ENCODE results near the gene PNPLA8.

DNA sequence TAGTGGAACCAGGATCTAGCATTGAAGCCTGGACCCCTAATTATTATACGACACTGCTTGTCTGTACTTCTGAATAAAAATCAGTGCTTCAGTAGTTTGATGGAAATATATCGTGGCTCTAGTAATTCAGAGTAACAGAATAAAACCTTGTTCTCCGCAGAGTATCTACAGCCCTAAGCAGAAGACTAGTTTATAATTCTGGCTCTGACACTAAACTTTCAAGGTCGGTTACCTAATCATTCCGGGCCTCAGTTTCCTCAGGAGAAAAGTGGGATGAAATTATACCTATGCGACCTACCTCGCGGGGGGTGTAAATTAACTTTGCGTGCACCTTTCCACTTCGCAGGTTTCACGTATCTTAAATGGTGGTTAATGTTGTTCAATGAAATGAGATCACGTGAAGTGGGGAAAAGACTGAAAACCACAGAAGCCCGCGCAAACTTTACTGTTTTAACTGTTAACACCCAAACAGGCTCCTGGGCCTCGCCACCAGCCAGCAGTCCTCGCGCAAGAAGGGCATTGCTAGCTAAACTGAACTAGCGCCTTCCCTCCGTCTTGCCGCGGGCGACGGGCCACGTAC is 43.0 kb upstream of the PNPLA8 start:
- TF ChIP-seq, protein P1, sequence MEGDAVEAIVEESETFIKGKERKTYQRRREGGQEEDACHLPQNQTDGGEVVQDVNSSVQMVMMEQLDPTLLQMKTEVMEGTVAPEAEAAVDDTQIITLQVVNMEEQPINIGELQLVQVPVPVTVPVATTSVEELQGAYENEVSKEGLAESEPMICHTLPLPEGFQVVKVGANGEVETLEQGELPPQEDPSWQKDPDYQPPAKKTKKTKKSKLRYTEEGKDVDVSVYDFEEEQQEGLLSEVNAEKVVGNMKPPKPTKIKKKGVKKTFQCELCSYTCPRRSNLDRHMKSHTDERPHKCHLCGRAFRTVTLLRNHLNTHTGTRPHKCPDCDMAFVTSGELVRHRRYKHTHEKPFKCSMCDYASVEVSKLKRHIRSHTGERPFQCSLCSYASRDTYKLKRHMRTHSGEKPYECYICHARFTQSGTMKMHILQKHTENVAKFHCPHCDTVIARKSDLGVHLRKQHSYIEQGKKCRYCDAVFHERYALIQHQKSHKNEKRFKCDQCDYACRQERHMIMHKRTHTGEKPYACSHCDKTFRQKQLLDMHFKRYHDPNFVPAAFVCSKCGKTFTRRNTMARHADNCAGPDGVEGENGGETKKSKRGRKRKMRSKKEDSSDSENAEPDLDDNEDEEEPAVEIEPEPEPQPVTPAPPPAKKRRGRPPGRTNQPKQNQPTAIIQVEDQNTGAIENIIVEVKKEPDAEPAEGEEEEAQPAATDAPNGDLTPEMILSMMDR (conservative IDR thresholded peaks at IDR 0.05; ENCODE audit: low read depth, low read length) = no peak
- TF ChIP-seq EZH2 (IDR thresholded peaks at IDR 0.05; ENCODE audit: low read length, unreplicated experiment) (no peak), EZH2phosphoT487 (IDR thresholded peaks at IDR 0.05; ENCODE audit: borderline replicate concordance, low read length) (no peak)
